CD8-positive, alpha-beta memory T cell (primary cell): ENCODE measurements around the gene RGN. TPM values are rescaled to one million over a fixed set of nuclear protein-coding genes. Genes with fewer than 3 reads are reported as not detected.
"Not testable (repeated sequence)": the region's sequence is repeated elsewhere in the genome, so short reads cannot be mapped to it uniquely, and the experiment has no call there.

Source experiments
- CTCF ChIA-PET: fragments of 350-600 bp; sonication (Branson Sonifier 250); formaldehyde crosslinking; loops from one replicate; lab custom pipeline; 2021; ENCODE audit warnings: antibody characterized with exemption; lab: Charles Lee
- POLR2A ChIA-PET: fragments of 350-600 bp; sonication (Branson Sonifier 250); formaldehyde crosslinking; loops from one replicate; lab custom pipeline; 2021; ENCODE audit warnings: antibody characterized with exemption; lab: Charles Lee
- DNase-seq, 5 donors: peaks; one replicate each; pipeline versions ENCODE4 v3.0.0 to v3.0.0-alpha.2; 2020 to 2022; ENCODE audit warnings: mixed read lengths in 1 of 5
- H3K27ac ChIP-seq: one replicate; pipeline ENCODE4 v1.7.0; 2013; ENCODE audit warnings: low read depth, mild to moderate bottlenecking, low read length, moderate library complexity
- H3K27me3 ChIP-seq: 2 replicates; pipeline ENCODE4 v1.7.0; 2013; ENCODE audit warnings: low read length, mild to moderate bottlenecking; ENCODE audit not compliant: insufficient read depth, poor library complexity, severe bottlenecking
- H3K36me3 ChIP-seq: 2 replicates; pipeline ENCODE4 v1.7.0; 2013; ENCODE audit warnings: mild to moderate bottlenecking, low read length, moderate library complexity; ENCODE audit not compliant: insufficient read depth
- H3K4me1 ChIP-seq: 2 replicates; pipeline ENCODE4 v1.7.0; 2013; ENCODE audit warnings: mild to moderate bottlenecking, low read length, moderate library complexity; ENCODE audit not compliant: insufficient read depth
- H3K4me3 ChIP-seq: 2 replicates; pipeline ENCODE4 v1.7.0; 2013; ENCODE audit warnings: mild to moderate bottlenecking, low read length
- H3K9me3 ChIP-seq: 2 replicates; pipeline ENCODE4 v1.7.0; 2013; ENCODE audit warnings: mild to moderate bottlenecking, low read length
- H3K27ac Mint-ChIP-seq, 8 donors: one replicate each; pipeline ENCODE4 v1.8.0; 2020 to 2021; ENCODE audit warnings: mixed read lengths in 8 of 8, mild to moderate bottlenecking in 6 of 8, inconsistent platforms in 3 of 8, moderate library complexity in 3 of 8
- H3K27me3 Mint-ChIP-seq, 2 donors: one replicate each; pipeline ENCODE4 v1.8.0; 2020 to 2021; ENCODE audit warnings: mixed read lengths in 2 of 2, mild to moderate bottlenecking in 1 of 2, moderate library complexity in 1 of 2
- H3K36me3 Mint-ChIP-seq, 3 donors: one replicate each; pipeline ENCODE4 v1.8.0; 2020 to 2021; ENCODE audit warnings: mixed read lengths in 3 of 3, inconsistent platforms in 1 of 3, mild to moderate bottlenecking in 1 of 3
- H3K4me1 Mint-ChIP-seq, 3 donors: one replicate each; pipeline ENCODE4 v1.8.0; 2020 to 2021; ENCODE audit warnings: mixed read lengths in 3 of 3, inconsistent platforms in 1 of 3, mild to moderate bottlenecking in 1 of 3
- H3K4me3 Mint-ChIP-seq, 7 donors: one replicate each; pipeline ENCODE4 v1.8.0; 2020 to 2021; ENCODE audit warnings: mixed read lengths in 7 of 7, mild to moderate bottlenecking in 6 of 7, moderate library complexity in 4 of 7, inconsistent platforms in 2 of 7
- H3K9me3 Mint-ChIP-seq, 5 donors: one replicate each; pipeline ENCODE4 v1.8.0; 2020 to 2022; ENCODE audit warnings: mixed read lengths in 5 of 5, mild to moderate bottlenecking in 3 of 5, moderate library complexity in 2 of 5, inconsistent platforms in 1 of 5
- polyA plus RNA-seq: library from polyadenylated mRNA; unstranded; fragments of 300-500 nt; fragmentation: Illumina TruSeq; gene quantifications from one replicate; pipeline ENCODE4 v1.2.3, GENCODE V29; 2021
- total RNA-seq, 2 experiments: library from RNA; stranded (reverse); gene quantifications; one replicate each; pipeline ENCODE4 v1.2.3, GENCODE V29; 2021

The RGN gene
- total and polyA plus RNA-seq, 3 experiments from 2014 or later = not detected

- no peak for DNase-seq
- H3K9me3 ChIP-seq = no peaks in the 10 kb centered on the region
- H3K4me1 Mint-ChIP-seq = no peaks in the 10 kb centered on the region
- no peaks in the 10 kb centered on the region for H3K4me1 ChIP-seq
- H3K36me3 ChIP-seq = no peaks in the 10 kb centered on the region
- no peak overlapping the region for H3K4me3 ChIP-seq
- no peak overlapping the region for H3K4me3 Mint-ChIP-seq
- H3K27ac Mint-ChIP-seq = no peak overlapping the region
- H3K27me3 ChIP-seq = no peaks in the 10 kb centered on the region
- POLR2A ChIA-PET = no interaction called here
- peaks cover 0 to 25% of the 10 kb centered on the region in 2 donors for H3K27me3 Mint-ChIP-seq
- H3K27ac ChIP-seq = no peak overlapping the region
- CTCF ChIA-PET = interaction anchor here (0.6 kb wide), 1 partner anchor 16 kb away, joined by 3 read pairs; no protein-coding TSS in a partner anchor
- no peaks in the 10 kb centered on the region for H3K9me3 Mint-ChIP-seq
- no peaks in the 10 kb centered on the region for H3K36me3 Mint-ChIP-seq
Measured at GRCh38 chrX:47098338-47099094, 20.3 kb downstream of the RGN start.

- CTCF ChIA-PET = no interaction called here
- H3K27me3 Mint-ChIP-seq = peaks cover 0 to 23% of the 10 kb centered on the region in 2 donors
- H3K27me3 ChIP-seq = no peaks in the 10 kb centered on the region
Measured at GRCh38 chrX:47101206-47101605, 23.0 kb downstream of the RGN start.

GRCh38 chrX:47110936-47111615 is 32.8 kb downstream of the RGN start:
- POLR2A ChIA-PET = not testable (repeated sequence)

More at GRCh38 chrX:47101206-47101605, 23.0 kb downstream of the RGN start:
- H3K4me1 Mint-ChIP-seq = no peaks in the 10 kb centered on the region
- Histone ChIP-seq H3K9me3 (no peaks in the 10 kb centered on the region), H3K36me3 (no peaks in the 10 kb centered on the region), H3K27ac (no peak overlapping the region), H3K4me3 (no peak overlapping the region), H3K4me1 (no peaks in the 10 kb centered on the region)
- no peaks in the 10 kb centered on the region for H3K36me3 Mint-ChIP-seq
- H3K27ac Mint-ChIP-seq = no peak overlapping the region
- DNase-seq = no peak
- H3K4me3 Mint-ChIP-seq = no peak overlapping the region
- POLR2A ChIA-PET = no interaction called here
- H3K9me3 Mint-ChIP-seq = no peaks in the 10 kb centered on the region

GRCh38 chrX:47112316-47112954 is 34.2 kb downstream of the RGN start:
- CTCF ChIA-PET = no interaction called here
- no peaks in the 10 kb centered on the region for H3K36me3 ChIP-seq
- H3K27ac ChIP-seq = no peak overlapping the region
- H3K36me3 Mint-ChIP-seq = no peaks in the 10 kb centered on the region
- DNase-seq = no peak
- no peaks in the 10 kb centered on the region for H3K4me1 ChIP-seq
- H3K27me3 Mint-ChIP-seq = peaks cover 0 to 1% of the 10 kb centered on the region in 2 donors
- no peak overlapping the region for H3K4me3 Mint-ChIP-seq
- H3K27me3 ChIP-seq = no peaks in the 10 kb centered on the region
- peaks cover 0 to 2% (median 0%) of the 10 kb centered on the region in 5 donors for H3K9me3 Mint-ChIP-seq
- no peak overlapping the region for H3K4me3 ChIP-seq
- no peak overlapping the region for H3K27ac Mint-ChIP-seq
- POLR2A ChIA-PET = no interaction called here
- no peaks in the 10 kb centered on the region for H3K9me3 ChIP-seq
- H3K4me1 Mint-ChIP-seq = no peaks in the 10 kb centered on the region

More at GRCh38 chrX:47110936-47111615, 32.8 kb downstream of the RGN start:
- H3K9me3 ChIP-seq, DNase-seq, H3K4me1 ChIP-seq, CTCF ChIA-PET, H3K27me3 Mint-ChIP-seq, H3K27ac Mint-ChIP-seq, H3K27me3 ChIP-seq, H3K4me3 ChIP-seq, H3K9me3 Mint-ChIP-seq, H3K36me3 Mint-ChIP-seq, H3K36me3 ChIP-seq, H3K4me3 Mint-ChIP-seq, H3K27ac ChIP-seq, H3K4me1 Mint-ChIP-seq: not testable (repeated sequence)

- H3K27ac Mint-ChIP-seq, H3K36me3 Mint-ChIP-seq, H3K4me1 Mint-ChIP-seq, H3K9me3 Mint-ChIP-seq, H3K9me3 ChIP-seq, H3K27ac ChIP-seq, H3K36me3 ChIP-seq, H3K4me1 ChIP-seq, H3K27me3 Mint-ChIP-seq, H3K27me3 ChIP-seq, DNase-seq, H3K4me3 ChIP-seq, CTCF ChIA-PET, H3K4me3 Mint-ChIP-seq, POLR2A ChIA-PET: not testable (repeated sequence)
Measured at GRCh38 chrX:47116551-47117110, 38.4 kb downstream of the RGN start.

GRCh38 chrX:47124466-47124865 is 46.2 kb downstream of the RGN start:
- H3K4me1 Mint-ChIP-seq, H3K36me3 Mint-ChIP-seq, CTCF ChIA-PET, H3K27ac ChIP-seq, H3K4me3 ChIP-seq, H3K36me3 ChIP-seq, H3K27me3 ChIP-seq, POLR2A ChIA-PET, H3K27me3 Mint-ChIP-seq, H3K4me3 Mint-ChIP-seq, DNase-seq, H3K4me1 ChIP-seq, H3K9me3 ChIP-seq, H3K27ac Mint-ChIP-seq, H3K9me3 Mint-ChIP-seq: not testable (repeated sequence)

GRCh38 chrX:47129157-47129898 is 51.1 kb downstream of the RGN start:
- H3K4me1 ChIP-seq = no peaks in the 10 kb centered on the region
- peak; percentile 73 to 91 (median 89) for DNase-seq
- POLR2A ChIA-PET = interaction anchor here (1.0 to 2.2 kb wide), 3 partner anchors 15 to 89 kb away, joined by 3 to 19 read pairs (median 3); partner anchors contain the start of genes CDK16, NDUFB11 and RBM10
- CTCF ChIA-PET = interaction anchor here (1.5 kb wide), 1 partner anchor 15 kb away, joined by 8 read pairs; the partner anchor contains the start of genes NDUFB11 and RBM10
- H3K27me3 ChIP-seq = no peaks in the 10 kb centered on the region
- no peaks in the 10 kb centered on the region for H3K9me3 ChIP-seq
- H3K4me1 Mint-ChIP-seq = peaks cover 0 to 8% (median 3%) of the 10 kb centered on the region in 3 donors
- H3K36me3 ChIP-seq = no peaks in the 10 kb centered on the region
- peaks cover 0 to 5% (median 0%) of the 10 kb centered on the region in 3 donors for H3K36me3 Mint-ChIP-seq
- peak overlapping the region; percentile 97 to 99 (median 98) for H3K4me3 Mint-ChIP-seq
- peak overlapping the region; percentile 43 for H3K27ac ChIP-seq
- H3K27me3 Mint-ChIP-seq = peaks cover 0 to 3% of the 10 kb centered on the region in 2 donors
- H3K27ac Mint-ChIP-seq = peak overlapping the region; percentile 55 to 98 (median 96)
- H3K4me3 ChIP-seq = peak overlapping the region; percentile 60
- H3K9me3 Mint-ChIP-seq = no peaks in the 10 kb centered on the region
